Astrocyte of the spinal cord (primary cell): ENCODE measurements around the gene LSS.
"Not testable (repeated sequence)": the region's sequence is repeated elsewhere in the genome, so short reads cannot be mapped to it uniquely, and the experiment has no call there.

Experiments
- DNase-seq: peaks from one replicate; pipeline ENCODE4 v3.0.0; 2011; ENCODE audit warnings: low read depth, low spot score
- H3K4me3 ChIP-seq: 2 replicates; pipeline ENCODE4 v1.5.1; 2011; ENCODE audit warnings: low read depth, mild to moderate bottlenecking, low read length, moderate library complexity
- CTCF ChIP-seq: IDR thresholded peaks from 2 replicates; pipeline ENCODE4 v1.5.1; 2012; ENCODE audit warnings: low read depth, mild to moderate bottlenecking, low read length, inconsistent platforms
- in situ Hi-C: cut with HindIII; loops from 2 replicates; pipeline ENCODE4 v1.10.0; 2017; ENCODE audit warnings: low sequenced_read_pairs

The LSS gene

GRCh38 chr21:46247699-46248421 is 19.3 kb upstream of the LSS start:
- no peak for DNase-seq
- in situ Hi-C loops, result no loop called here
- H3K4me3 ChIP-seq, result no peak overlapping the region
- no peak for TF ChIP-seq CTCF

- TF ChIP-seq CTCF, result no peak
- in situ Hi-C loops, result no loop called here
- no peak for DNase-seq
- no peak overlapping the region for H3K4me3 ChIP-seq
These were observed 17.8 kb upstream of the LSS start for GRCh38 chr21:46246345-46246744.

- in situ Hi-C loops, result no loop called here
- peak; percentile 12 for TF ChIP-seq CTCF
These were observed 16.8 kb upstream of the LSS start for GRCh38 chr21:46245213-46245915.

GRCh38 chr21:46244602-46245001 is 16.0 kb upstream of the LSS start:
- TF ChIP-seq CTCF, result no peak
- in situ Hi-C loops, result no loop called here
- no peak for DNase-seq
- H3K4me3 ChIP-seq, result no peak overlapping the region

More at GRCh38 chr21:46245213-46245915, 16.8 kb upstream of the LSS start:
- H3K4me3 ChIP-seq, result no peak overlapping the region
- DNase-seq, result no peak

- no peak for TF ChIP-seq CTCF
- no peak for DNase-seq
- in situ Hi-C loops, result no loop called here
- no peak overlapping the region for H3K4me3 ChIP-seq
These were observed 15.4 kb upstream of the LSS start for GRCh38 chr21:46243960-46244361.

- in situ Hi-C loops, result no loop called here
- H3K4me3 ChIP-seq, result no peak overlapping the region
- TF ChIP-seq CTCF, result no peak
- DNase-seq, result no peak
These were observed 14.8 kb upstream of the LSS start for GRCh38 chr21:46243325-46243724.

- in situ Hi-C loops, DNase-seq, H3K4me3 ChIP-seq: not testable (repeated sequence)
These were observed 13.0 kb upstream of the LSS start for GRCh38 chr21:46241577-46241976.
